Uterus (tissue), 4 donors: Measurements from ENCODE around the gene SPOCD1. TPM values are rescaled to one million over a fixed set of nuclear protein-coding genes. Genes with fewer than 3 reads are reported as not detected.

Source experiments
- DNase-seq, 2 donors: peaks; one replicate each; pipeline ENCODE4 v3.0.0-alpha.2; 2019 to 2020
- H3K27ac ChIP-seq, 2 donors: fragments of 200-600 bp; sonication (generic); 1 replicate in 1 of 2; 2 replicates in 1 of 2; pipeline ENCODE4 v1.5.1; 2016 to 2018
- H3K27me3 ChIP-seq, 2 donors: fragments of 200-600 bp; sonication (generic); one replicate each; pipeline ENCODE4 v1.5.1; 2018 to 2019; ENCODE audit warnings: control low read depth in 1 of 2
- H3K36me3 ChIP-seq, 2 donors: fragments of 200-600 bp; sonication (generic); one replicate each; pipeline ENCODE4 v1.5.1; 2019; ENCODE audit warnings: control low read depth in 1 of 2
- H3K4me1 ChIP-seq, 2 donors: fragments of 200-600 bp; sonication (generic); one replicate each; pipeline ENCODE4 v1.5.1; 2018 to 2019; ENCODE audit warnings: control low read depth in 1 of 2
- H3K4me3 ChIP-seq, 2 donors: fragments of 200-600 bp; sonication (generic); 1 replicate in 1 of 2; 2 replicates in 1 of 2; pipeline ENCODE4 v1.5.1; 2018 to 2019; ENCODE audit warnings: mild to moderate bottlenecking in 1 of 2
- H3K9me3 ChIP-seq, 2 donors: fragments of 200-600 bp; sonication (generic); one replicate each; pipeline ENCODE4 v1.5.1; 2019; ENCODE audit warnings: control low read depth in 1 of 2
- CTCF ChIP-seq, 4 experiments: fragments of 200-600 bp in 2 of 4; fragments of 450-650 bp in 2 of 4; sonication (generic) in 2 of 4; IDR thresholded peaks; one replicate each; pipeline ENCODE4 v1.5.1; 2016 to 2019; ENCODE audit warnings: antibody characterized with exemption in 4 of 4, mild to moderate bottlenecking in 2 of 4, moderate library complexity in 1 of 4
- POLR2A ChIP-seq, 2 donors: fragments of 450-650 bp; IDR thresholded peaks; one replicate each; pipeline ENCODE4 v1.6.1; 2016; ENCODE audit warnings: antibody characterized with exemption in 2 of 2, mild to moderate bottlenecking in 1 of 2, moderate library complexity in 1 of 2
- intact Hi-C: fragments of 100-400 bp; cut with DNase I; formaldehyde crosslinking; loops from one replicate; pipeline ENCODE4 v1.15.1; 2023; ENCODE audit warnings: low total_unique reads
- total RNA-seq, 4 donors: library from RNA; depleted of rRNA in 3 of 4; stranded (reverse); fragments of >200 nt in 3 of 4; gene quantifications; one replicate each; pipeline versions ENCODE4 v1.1.0 to v1.2.4, GENCODE V29; 2014 to 2023
- donor health status: DM: yes; HTN: yes; CAD: no.

The SPOCD1 gene
- total RNA-seq, 4 donors from 2014 or later = 1.2 to 1.5 TPM; not detected in 2

GRCh38 chr1:31859044-31859443 is 43.2 kb upstream of the SPOCD1 start:
- Histone ChIP-seq H3K36me3 (no peaks in the 10 kb centered on the region), H3K27me3 (no peaks in the 10 kb centered on the region), H3K4me1 (no peaks in the 10 kb centered on the region), H3K4me3 (no peak overlapping the region), H3K9me3 (no peaks in the 10 kb centered on the region), H3K27ac (no peak overlapping the region)
- no peak for DNase-seq
- TF ChIP-seq CTCF (IDR thresholded peaks at IDR 0.05) = no peak
- TF ChIP-seq POLR2A (IDR thresholded peaks at IDR 0.05) = no peak
- intact Hi-C loops = no loop called here

GRCh38 chr1:31857863-31858262 is 42.0 kb upstream of the SPOCD1 start:
- Histone ChIP-seq H3K9me3 (no peaks in the 10 kb centered on the region), H3K27me3 (no peaks in the 10 kb centered on the region), H3K4me1 (no peaks in the 10 kb centered on the region), H3K27ac (no peak overlapping the region), H3K36me3 (no peaks in the 10 kb centered on the region), H3K4me3 (no peak overlapping the region)
- intact Hi-C loops = no loop called here
- no peak for TF ChIP-seq CTCF (IDR thresholded peaks at IDR 0.05)
- TF ChIP-seq POLR2A (IDR thresholded peaks at IDR 0.05) = no peak
- no peak for DNase-seq

GRCh38 chr1:31856140-31856539 is 40.3 kb upstream of the SPOCD1 start:
- H3K27me3 ChIP-seq = no peaks in the 10 kb centered on the region
- no peak overlapping the region for H3K27ac ChIP-seq
- TF ChIP-seq POLR2A (IDR thresholded peaks at IDR 0.05) (no peak), CTCF (IDR thresholded peaks at IDR 0.05) (no peak)
- DNase-seq = no peak
- no peaks in the 10 kb centered on the region for H3K36me3 ChIP-seq
- no peak overlapping the region for H3K4me3 ChIP-seq
- no peaks in the 10 kb centered on the region for H3K4me1 ChIP-seq
- intact Hi-C loops = no loop called here
- no peaks in the 10 kb centered on the region for H3K9me3 ChIP-seq

- Histone ChIP-seq H3K27me3 (no peaks in the 10 kb centered on the region), H3K27ac (no peak overlapping the region), H3K36me3 (no peaks in the 10 kb centered on the region), H3K4me3 (no peak overlapping the region), H3K9me3 (no peaks in the 10 kb centered on the region), H3K4me1 (no peaks in the 10 kb centered on the region)
- no peak for DNase-seq
- TF ChIP-seq CTCF (IDR thresholded peaks at IDR 0.05) = no peak
- no peak for TF ChIP-seq POLR2A (IDR thresholded peaks at IDR 0.05)
- intact Hi-C loops = no loop called here
Observed at GRCh38 chr1:31855038-31855845, 39.4 kb upstream of the SPOCD1 start.

GRCh38 chr1:31849653-31850052 is 33.8 kb upstream of the SPOCD1 start:
- H3K36me3 ChIP-seq = no peaks in the 10 kb centered on the region
- H3K4me1 ChIP-seq = no peaks in the 10 kb centered on the region
- intact Hi-C loops = no loop called here
- no peak overlapping the region for H3K27ac ChIP-seq
- DNase-seq = no peak
- no peak overlapping the region for H3K4me3 ChIP-seq
- no peaks in the 10 kb centered on the region for H3K27me3 ChIP-seq
- H3K9me3 ChIP-seq = no peaks in the 10 kb centered on the region
- no peak for TF ChIP-seq CTCF (IDR thresholded peaks at IDR 0.05)
- no peak for TF ChIP-seq POLR2A (IDR thresholded peaks at IDR 0.05)
